ENCODE results near the gene PSMA3.

Gene PSMA3

GRCh38 chr14:58272588-58273372, 28.1 kb downstream of the PSMA3 start:
- no peak for DNase-seq

- no peak for DNase-seq
Measured at GRCh38 chr14:58274881-58275280, 30.2 kb downstream of the PSMA3 start.

- DNase-seq = no peak
Measured at GRCh38 chr14:58275527-58276190, 31.0 kb downstream of the PSMA3 start.

- no peak for DNase-seq
Measured at GRCh38 chr14:58276208-58276607, 31.6 kb downstream of the PSMA3 start.

- no peak for DNase-seq
Measured at GRCh38 chr14:58278177-58278576, 33.5 kb downstream of the PSMA3 start.

GRCh38 chr14:58280954-58281787, 36.5 kb downstream of the PSMA3 start:
- peak; percentile 3 for DNase-seq

- no peak for DNase-seq
Measured at GRCh38 chr14:58281969-58282368, 37.3 kb downstream of the PSMA3 start.

- DNase-seq = no peak
Measured at GRCh38 chr14:58282925-58283593, 38.4 kb downstream of the PSMA3 start.

- no peak for DNase-seq
Measured at GRCh38 chr14:58283730-58284129, 39.1 kb downstream of the PSMA3 start.

GRCh38 chr14:58285132-58285531, 40.5 kb downstream of the PSMA3 start:
- no peak for DNase-seq

- DNase-seq = no peak
Measured at GRCh38 chr14:58287607-58288042, 43.0 kb downstream of the PSMA3 start.

- no peak for DNase-seq
Measured at GRCh38 chr14:58288106-58288792, 43.6 kb downstream of the PSMA3 start.

- DNase-seq = no peak
Measured at GRCh38 chr14:58291646-58292045, 47.0 kb downstream of the PSMA3 start.

GRCh38 chr14:58292187-58292586, 47.5 kb downstream of the PSMA3 start:
- no peak for DNase-seq

GRCh38 chr14:58294201-58294600, 49.6 kb downstream of the PSMA3 start:
- DNase-seq = no peak

- no peak for DNase-seq
Measured at GRCh38 chr14:58296726-58297125, 52.1 kb downstream of the PSMA3 start.

- no peak for DNase-seq
Measured at GRCh38 chr14:58297412-58297761, 52.7 kb downstream of the PSMA3 start.

- DNase-seq = peak; percentile 99
Measured at GRCh38 chr14:58297762-58298476, 53.3 kb downstream of the PSMA3 start.

GRCh38 chr14:58298477-58299400, 54.1 kb downstream of the PSMA3 start, which contains the start of gene ARID4A:
ARID4A (plus strand) TSS chr14:58298555; CDS start chr14:58299855, 1,300 bp downstream.
- DNase-seq = peak; percentile 83
